GM20000 (cell line): Measurements from ENCODE around the gene NIPAL3.

Source experiments
- DNase-seq: peaks from one replicate; pipeline ENCODE4 v3.0.0; 2012; ENCODE audit warnings: low spot score
- CTCF ChIP-seq: IDR thresholded peaks from 2 replicates; pipeline ENCODE4 v1.5.1; 2012; ENCODE audit warnings: mild to moderate bottlenecking, control low read depth; ENCODE audit errors: extremely low read depth, missing control alignments

NIPAL3 gene

DNA sequence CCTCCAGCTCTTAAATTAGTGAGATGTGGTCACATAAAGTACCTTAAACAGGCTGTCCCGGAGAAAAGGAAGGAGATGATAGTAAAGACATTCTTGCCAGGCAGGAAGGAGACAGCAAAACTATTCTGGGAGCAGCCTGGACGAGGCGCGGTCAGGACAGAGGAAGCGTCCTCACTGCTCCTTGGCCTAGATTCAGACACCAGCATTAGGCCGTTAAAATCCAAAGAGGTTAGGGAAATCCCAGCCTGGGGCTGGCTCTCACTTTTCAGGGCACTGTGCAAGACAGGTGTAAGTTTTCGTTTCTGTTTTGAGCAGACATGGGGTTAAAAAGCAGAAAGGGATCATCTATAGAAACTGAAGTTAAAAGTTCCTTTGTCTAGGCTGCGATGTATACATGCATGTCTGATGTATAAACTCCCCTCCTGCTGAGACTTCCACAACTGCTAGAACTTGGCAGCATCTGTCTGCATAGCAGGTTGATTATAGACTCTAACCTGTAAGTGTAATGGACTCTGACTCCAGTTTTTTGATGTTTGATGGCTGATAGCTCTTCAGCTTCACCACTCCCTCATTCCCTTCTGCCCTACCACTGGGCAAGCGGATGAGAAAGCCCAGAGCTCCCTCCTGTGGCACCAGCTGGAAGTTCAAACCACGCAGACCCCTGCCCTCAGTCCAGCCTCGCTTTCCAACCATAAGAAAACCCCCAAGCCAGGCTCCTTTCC, 23.6 kb upstream of the NIPAL3 start:
- DNase-seq, result peak; percentile 73
- peak; percentile 62 for TF ChIP-seq CTCF

- no peak for DNase-seq
- no peak for TF ChIP-seq CTCF
Measured at GRCh38 chr1:24392604-24392946, 23.0 kb upstream of the NIPAL3 start.

DNA sequence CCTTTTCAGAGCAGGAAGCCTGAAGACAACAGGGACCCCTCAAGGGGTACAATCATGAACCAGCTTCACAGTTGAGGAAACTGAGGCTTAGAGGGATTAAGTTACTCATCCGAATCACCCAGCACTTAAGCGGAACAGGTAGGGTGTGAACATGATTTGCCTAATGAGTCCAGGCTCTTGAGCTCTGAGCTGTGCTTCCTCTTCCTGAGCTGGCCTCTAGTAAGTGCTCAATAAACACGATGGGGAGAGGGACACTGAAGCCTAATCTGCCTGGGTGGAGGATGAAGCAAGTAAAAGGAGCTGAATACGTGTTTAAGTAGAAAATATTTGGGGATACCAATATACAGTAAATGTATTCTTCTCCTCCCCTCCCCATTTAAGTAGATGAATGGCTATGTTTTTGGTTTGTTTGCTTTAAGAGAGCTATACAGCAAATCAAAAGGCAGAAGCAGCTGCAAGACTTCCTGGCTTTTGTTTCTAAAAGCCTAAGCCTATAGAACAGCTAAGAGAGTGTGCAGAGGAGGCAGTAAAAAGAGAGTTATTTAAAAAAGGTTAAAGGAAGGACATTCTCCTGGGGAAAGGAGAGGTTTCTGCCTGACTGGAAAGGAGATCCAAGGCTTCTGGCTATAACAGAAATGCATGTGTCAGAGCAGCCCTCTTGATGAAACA, 22.5 kb upstream of the NIPAL3 start:
- TF ChIP-seq CTCF, result no peak

DNA sequence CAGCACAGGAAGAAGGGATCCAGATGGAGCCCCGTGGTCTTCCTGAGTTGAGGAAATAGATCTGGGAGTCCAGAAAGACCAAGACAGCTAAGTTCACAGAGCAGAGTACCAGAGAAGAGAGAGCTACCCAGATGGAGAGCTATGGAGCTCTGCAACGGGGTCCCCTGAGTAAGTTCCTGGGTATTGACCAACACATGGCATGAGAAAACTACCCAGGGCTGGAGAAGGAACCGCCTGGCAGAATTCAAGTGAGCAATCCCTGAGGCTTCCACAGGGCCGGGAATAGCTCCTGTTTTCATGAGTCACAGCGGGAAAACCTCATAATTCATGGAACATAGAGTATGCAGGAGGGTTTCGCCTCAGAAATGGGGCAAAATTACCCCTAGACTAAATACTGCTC, 21.7 kb upstream of the NIPAL3 start:
- no peak for TF ChIP-seq CTCF
- no peak for DNase-seq

More for the DNA sequence above, 22.5 kb upstream of the NIPAL3 start:
- no peak for DNase-seq

DNA sequence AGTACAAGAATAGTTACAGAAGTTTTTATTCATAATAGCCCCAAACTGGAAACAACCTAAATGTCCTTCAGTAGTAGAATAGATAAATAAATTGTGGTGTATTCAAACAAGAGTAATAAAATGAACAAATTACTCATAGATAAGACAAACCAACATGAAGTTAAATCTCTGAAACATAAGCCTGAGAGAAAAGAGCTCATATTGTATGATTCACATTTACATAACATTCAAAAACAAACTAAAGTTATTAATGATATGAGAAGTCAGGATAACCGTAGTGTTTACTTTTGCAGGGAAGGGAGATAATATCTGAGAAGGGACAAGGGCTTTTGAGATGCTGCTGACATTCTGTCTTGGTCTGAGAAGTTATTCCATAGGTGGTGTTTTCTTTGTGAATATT, 15.5 kb upstream of the NIPAL3 start:
- DNase-seq, result no peak
- TF ChIP-seq CTCF, result no peak

- no peak for DNase-seq
- TF ChIP-seq CTCF, result no peak
Measured at GRCh38 chr1:24403806-24404205, 11.8 kb upstream of the NIPAL3 start.

GRCh38 chr1:24406788-24407187, 8.8 kb upstream of the NIPAL3 start:
- DNase-seq, result no peak
- TF ChIP-seq CTCF, result no peak
